CD4-positive, alpha-beta T cell treated with Interleukin-6 for 4 hours (primary cell): ENCODE results near the gene LARP1.
A peak's percentile ranks its signal among the peaks of the same experiment; 100 is the strongest.
"Not testable (repeated sequence)": the region's sequence is repeated elsewhere in the genome, so short reads cannot be mapped to it uniquely, and the experiment has no call there.

ENCODE experiments used
- DNase-seq: peaks from one replicate; pipeline ENCODE4 v3.0.0-alpha.2; 2020; ENCODE audit warnings: mixed read lengths

LARP1 gene

DNA sequence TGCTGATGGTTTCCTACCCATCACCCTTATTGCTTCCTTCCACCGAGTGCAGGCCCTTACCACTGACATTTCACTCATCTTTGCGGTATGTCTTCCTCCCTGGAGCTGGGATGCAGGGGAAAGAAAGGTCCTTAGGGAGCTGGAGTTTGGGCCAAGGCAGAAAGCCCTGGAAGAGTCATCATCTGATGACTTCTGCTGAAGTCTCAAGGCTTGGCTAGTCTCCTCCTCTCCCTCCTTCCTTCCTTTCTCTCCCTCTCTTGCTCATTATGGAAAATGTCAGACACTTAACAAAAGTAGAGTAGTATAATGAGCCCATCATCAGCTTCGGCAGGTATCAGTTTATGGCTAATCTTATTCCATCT lies 40.0 kb downstream of the LARP1 start:
- no peak for DNase-seq

DNA sequence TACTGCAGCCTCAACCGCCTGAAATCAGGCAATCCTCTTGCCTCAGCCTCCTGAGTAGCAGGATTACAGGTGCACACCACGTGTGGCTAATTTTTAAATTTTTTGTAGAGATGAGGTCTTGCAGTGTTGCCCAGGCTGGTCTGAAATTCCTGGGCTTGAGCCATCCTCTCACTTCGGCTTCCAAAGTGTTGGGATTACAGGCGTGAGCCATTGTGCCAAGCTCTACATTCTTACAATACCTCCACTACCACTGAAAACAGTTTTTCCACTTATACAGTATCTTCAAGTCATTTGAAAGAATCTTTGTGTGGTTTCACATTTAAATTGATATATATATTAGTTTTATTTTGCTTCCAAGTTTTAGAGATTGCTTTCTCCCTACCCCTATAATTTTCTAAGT lies 42.6 kb downstream of the LARP1 start:
- no peak for DNase-seq

DNA sequence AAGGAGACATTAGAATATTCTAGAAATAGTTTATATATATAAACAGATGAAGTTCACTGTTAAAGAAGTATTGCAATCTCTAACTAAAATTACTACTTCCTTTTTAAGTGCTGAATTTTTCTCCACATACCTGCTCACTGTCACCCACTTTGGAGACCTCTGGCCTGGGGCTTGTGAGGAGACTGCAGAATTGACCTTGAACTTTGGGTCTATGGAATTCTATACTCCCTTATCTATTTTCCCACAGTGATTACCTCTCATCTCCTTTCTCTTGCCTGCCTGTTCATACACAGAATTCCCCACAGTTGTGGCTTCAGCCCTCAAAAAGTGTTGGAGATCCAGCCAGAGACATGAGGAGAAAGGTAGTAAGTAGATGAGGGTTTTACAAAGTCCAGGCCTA lies 45.4 kb downstream of the LARP1 start:
- DNase-seq, result no peak

DNA sequence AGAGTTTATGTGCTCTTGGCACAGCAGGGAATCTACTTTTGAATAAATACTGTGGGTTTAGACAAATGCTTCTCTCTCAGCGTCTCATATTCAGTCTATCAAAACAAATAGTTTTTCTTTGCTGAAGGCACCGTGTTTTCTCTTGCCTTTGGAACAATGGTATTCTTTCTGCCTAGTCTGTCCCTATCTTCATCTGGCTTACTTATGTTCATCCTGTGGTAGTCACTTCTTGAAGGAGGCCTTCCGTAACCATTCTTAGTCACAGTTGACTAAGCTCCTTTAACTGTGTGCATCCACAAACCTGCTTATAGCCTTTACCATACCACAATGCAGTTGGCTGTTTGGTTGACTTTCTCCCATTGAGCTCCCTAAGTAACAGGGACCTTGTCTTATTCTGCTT lies 45.9 kb downstream of the LARP1 start:
- DNase-seq, result no peak

DNA sequence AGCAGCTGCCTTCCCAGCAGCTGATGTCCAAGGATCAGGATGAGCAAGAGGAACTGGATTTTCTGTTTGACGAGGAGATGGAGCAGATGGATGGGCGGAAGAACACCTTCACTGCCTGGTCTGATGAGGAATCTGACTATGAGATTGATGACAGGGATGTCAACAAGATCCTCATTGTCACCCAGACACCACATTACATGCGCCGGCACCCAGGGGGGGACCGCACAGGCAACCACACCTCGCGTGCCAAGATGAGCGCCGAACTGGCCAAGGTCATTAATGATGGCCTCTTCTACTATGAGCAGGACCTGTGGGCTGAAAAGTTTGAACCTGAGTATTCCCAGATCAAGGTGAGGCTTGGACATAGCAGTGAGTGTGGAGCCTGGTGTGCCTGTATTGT lies 46.9 kb downstream of the LARP1 start:
- DNase-seq, result no peak

DNA sequence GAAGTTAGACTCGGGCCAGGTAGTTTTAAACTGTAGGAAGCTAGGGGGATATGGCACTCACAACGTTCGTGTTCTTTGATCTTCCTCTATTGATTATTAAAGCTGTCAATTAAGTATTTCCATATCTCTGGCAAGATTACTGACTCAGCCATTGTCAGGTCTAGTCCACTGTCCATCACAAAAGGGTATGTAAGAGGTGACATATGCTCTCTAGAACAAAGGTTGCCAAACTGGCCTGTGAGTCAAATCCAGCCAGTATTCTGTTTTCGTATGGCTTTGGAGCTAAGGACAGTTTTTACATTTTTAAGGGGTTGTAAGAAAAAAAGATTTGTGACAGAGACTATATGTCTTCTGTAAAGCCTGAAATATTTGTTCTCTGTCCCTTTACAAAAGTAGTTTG lies 51.0 kb downstream of the LARP1 start:
- DNase-seq, result no peak

DNA sequence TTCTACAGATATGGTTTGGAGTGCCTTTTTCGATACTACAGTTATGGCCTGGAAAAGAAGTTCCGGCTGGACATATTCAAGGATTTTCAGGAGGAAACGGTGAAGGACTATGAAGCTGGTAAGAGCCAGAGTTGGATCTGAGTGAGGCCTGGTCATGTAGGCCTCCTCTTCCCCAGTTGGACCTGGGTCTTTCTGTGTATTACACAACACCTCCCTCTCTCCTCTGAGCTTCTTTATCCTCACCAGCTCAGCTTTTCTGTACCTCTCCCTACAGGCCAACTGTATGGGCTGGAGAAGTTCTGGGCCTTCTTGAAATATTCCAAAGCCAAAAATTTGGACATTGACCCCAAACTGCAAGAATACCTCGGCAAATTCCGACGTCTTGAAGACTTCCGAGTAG lies 56.1 kb downstream of the LARP1 start:
- DNase-seq, result no peak

DNA sequence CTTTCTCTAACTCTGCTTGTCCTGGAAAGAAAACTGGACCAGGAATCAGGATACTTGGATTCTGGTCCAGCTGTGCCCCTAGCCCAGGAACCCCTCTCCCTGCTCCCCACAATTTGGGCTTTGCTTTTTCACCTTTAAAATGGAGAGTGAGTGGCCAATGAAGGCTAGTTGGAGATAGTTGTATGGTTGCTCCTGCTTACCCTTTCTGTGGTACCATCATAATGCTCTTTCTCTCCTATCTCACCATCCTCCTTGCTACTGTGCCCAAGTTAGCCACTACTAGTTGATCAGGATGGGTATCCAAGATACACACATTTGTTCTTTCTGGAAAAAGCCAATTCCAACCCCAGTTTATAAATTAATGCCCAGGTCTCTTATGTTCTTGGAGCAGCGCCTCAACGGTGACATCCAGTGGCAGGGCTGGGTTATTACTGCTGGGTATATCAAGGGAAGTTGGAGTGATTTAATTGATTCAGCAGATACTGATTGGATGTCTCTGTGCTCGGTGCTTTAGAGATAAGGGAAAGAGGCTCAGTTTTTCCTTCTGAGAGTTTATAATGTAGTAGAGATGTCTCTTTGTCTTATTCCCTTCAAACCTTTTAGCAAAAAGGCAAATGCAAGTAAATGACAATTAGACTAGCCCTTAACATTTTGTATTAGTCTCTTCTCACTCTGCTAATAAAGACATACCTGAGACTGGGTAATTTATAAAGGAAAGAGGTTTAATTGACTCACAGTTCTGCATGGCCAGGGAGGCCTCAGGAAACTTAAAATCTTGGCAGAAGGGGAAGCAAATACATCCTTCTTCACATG lies 56.7 kb downstream of the LARP1 start:
- peak; percentile 77 for DNase-seq

DNA sequence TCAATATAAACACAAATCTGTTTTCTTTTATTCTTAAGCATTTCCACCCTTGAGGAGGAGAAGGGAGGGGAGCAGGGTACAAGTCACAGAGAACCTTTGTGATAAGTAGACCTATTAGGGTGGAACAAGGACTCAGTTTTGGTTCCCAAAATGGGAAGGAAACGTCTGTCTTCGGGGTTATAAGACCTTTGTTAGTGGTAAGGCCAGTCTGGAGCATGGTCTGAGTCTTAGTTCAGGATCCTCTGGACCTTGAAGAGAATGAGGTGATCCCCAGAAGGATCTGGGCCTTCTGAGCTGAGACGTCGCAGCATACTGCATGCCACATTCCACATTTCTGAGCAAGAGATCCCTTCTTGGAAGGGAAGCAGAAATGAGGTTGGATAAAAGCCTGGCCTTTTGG lies 58.0 kb downstream of the LARP1 start:
- DNase-seq, result no peak

DNA sequence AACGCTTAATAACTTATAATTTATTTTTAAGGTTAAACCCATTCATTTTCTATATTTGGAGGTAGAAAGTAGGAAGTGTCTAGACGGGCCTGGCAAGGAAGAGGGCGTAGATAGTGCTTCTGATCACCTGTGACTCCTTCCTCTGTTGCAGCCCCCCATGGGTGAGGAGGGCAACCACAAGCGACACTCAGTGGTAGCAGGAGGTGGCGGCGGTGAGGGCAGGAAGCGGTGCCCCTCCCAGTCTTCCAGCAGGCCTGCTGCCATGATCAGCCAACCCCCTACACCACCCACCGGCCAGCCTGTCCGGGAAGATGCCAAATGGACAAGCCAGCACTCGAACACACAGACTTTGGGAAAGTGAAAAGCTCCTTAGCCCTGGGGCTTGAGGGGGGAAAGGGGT lies 58.6 kb downstream of the LARP1 start:
- DNase-seq, result peak; percentile 71

DNA sequence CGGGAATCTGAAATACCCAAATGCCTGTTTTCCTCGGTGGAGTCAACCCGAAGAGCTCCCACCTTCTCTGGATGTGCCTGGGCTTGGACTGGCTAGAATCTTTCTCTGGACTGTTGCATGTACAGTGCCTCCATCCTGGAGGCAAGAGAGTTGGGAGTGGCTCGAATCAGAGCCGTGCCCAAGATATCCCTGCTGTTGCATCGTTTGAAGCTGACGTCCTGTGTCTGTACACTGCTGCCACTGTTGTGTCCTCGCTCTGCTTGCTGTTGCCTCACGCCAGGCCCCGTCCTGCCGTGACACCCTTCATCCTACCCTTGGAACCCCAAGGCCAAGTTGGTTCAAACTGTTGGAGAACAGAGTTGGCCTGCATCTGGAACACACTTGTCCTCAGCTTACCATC lies 59.8 kb downstream of the LARP1 start:
- no peak for DNase-seq

DNA sequence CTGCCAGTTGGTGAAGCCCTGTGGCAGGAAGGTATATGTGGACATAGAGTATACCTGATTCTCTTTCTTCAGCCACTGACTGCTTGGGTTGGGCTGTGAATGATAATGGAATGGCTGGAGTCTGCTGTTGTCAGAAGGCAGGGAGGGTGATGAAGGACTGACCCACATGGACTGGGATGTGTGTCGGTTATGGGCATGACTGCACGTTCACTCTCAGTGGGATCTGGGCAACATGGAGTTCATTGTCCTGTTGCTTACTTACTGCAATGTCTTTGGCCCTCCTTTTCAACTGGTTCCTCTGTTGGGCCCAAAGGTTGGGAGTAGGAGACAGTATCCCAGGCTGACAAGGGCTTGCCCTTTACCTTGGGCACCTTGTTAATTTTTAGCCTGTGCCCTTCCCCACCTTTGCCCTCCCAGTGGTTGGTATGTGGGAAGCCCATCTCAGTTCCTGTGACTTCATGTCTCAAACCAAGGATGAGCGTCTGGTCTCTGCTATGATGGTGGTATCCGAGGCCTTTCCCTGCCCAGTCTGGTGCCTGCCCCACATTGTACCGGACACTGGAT lies 60.6 kb downstream of the LARP1 start:
- no peak for DNase-seq

DNA sequence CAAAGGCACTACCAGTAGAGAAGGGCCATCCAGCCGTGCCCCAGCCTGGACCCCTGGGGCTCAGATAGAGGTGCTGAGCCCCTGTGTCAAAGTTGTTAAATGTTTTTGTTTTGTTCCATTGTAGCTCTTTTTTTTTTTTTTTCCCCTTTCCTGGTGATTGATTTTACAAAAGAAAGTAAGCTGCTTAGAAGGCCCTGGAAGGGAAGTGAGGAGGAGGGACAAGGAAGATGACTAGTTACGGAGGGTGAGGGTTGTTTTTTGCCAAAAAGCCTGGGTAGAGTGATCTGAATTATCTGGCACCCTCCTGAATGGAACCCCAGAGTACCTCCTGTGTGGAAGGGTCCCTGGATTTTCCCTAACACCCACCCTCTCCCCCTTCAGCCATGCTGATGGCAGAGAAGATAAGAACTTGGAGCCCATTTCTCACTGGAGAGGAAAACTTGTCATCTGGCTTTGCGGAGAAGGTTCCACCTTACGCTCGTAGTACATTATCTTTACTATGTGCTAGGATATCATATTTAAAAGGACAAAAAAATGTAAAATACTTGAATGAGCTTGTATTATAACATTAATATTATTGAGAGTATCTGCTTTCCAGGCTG lies 61.8 kb downstream of the LARP1 start:
- no peak for DNase-seq

DNA sequence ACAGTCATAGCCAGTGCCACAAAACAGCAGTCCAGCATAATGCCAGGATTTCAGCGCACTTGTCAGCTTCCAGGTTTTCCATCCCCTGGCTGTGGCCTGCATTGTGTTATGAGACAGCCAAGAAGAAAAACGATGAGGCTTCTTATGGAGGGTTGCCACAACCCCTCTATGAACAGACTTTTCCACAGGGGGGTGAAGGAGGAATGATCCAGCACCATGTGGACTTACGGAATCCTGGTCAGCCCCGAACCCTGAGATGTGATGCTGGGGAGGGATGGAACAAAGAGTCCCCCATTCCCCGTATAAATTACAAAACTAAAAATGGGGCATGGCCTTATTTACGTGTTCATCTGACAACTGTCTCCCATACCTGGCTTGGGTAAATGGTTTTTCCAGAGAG lies 62.6 kb downstream of the LARP1 start:
- no peak for DNase-seq

DNA sequence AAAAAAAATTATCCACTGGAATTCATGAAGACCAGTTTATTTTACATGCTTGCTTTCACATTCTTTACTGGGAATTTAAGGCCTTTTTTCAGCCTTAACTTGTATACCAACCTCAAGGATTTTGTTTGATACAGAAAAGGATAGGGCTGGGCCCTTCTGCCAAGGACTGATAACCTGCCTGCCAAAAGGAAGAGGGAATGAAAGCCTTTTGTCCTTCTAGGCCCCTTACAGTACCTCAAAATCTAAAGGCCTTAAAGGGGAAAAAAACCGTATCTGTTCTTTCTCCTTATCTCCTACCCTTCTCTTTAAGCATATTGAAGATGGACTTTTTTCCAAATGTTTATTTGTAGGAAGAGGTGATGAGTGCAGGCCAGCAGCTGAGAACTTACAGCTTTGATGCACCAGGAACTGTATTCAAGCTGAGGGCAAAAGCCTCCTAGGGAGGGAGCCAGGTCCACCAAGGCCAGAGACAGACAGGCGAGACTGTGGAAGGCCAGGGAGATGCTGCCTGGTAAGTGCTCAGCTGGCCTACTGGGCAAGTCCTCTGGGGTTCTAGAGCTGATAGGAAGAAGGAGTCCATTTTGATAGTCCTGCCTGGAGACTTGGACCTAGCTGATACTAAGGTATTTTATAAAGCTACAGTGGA lies 63.4 kb downstream of the LARP1 start:
- no peak for DNase-seq

DNA sequence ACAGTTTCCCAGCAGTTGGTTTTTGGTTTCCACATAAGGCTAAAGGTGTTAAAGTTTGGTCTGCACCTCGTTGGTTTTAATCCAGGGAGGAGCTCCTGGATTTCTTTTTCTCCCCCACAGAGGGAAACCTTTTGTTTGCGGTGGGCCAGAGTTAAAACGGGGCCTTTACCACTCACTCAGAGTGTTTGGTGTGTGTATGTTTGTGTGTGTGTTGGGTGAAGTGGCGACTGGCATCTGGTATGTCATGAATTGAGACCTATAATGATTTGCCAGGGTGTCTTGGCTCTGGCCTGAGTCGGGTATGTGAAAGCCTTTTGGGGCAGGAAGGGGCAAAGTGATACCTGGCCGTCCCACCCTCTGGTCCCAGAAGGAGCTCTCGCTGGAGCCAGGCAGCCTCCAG lies 64.4 kb downstream of the LARP1 start:
- no peak for DNase-seq

DNA sequence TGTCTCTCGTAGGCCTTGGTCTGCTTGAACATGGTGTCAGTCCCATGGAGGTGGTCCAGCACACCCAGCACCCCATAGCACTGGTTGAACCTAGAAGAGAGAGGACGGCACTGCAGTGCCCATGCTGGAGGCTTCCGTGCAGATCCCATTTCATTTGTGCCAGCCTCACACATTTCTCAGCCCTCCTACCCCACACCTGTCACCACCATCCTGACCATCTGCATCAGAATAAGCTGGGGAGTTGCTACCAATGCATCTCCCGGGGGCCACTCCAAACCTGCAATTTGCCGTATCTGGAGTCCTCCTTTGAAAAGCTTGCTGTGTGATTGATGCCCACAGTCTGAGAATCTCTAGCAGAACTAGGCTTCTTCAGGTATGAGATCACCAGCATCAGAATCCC lies 65.2 kb downstream of the LARP1 start:
- no peak for DNase-seq

DNA sequence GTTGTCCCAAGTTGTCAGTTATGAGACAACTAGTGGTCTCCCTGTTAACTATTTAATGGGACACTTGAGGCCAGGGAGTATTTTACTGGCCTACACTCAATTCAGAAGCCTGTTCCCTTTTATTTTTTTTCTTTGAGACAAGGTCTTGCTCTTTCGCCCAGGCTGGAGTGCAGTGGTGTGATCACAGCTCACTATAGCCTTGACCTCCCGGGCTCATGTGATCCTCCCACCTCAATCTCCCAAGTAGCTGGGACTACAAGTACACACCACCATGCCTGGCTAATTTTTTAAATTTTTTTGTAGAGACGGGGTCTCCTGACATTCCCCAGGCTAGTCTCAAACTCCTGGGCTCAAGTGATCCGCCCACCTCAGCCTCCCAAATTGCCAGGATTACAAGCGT lies 67.7 kb downstream of the LARP1 start:
- DNase-seq, result not testable (repeated sequence)

DNA sequence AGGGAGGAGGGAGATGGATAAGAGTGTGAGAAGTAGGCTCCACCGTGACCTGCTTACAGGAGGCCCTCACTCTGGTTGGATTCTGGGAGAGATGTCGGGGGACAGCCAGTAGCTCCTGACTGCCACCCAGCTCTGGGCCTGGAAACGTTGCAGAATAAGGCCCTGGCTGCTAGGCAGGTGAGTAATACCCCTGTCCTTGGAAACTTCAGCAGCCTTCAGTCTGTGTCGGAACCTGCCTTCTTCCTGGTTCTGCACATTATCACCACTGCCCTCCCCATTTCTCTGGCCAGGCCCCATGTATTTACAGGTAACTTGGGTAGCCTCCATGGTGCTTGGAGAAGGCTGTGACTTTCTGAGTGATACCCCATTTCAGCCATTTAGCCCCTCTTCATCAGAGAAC lies 68.4 kb downstream of the LARP1 start:
- DNase-seq, result no peak

DNA sequence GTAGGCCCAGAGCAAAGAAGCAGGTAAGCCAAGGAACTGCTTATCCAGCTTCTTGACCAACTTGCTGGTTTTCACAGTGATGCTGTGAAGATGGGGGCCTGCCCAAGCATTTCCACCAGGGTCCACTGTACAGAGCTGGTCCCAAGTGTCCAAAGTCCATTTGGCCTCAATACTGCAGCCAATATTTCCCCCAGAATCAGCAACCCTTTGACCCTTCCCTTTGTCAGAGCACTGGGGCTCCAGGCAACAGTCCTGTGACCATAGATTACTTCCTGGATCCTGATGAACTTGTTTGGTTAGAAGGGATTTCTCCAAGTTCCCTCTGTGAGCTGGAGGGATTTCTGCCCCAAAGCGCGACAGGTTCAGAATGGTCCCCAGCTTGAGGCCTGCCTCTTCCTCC lies 68.9 kb downstream of the LARP1 start:
- DNase-seq, result no peak

DNA sequence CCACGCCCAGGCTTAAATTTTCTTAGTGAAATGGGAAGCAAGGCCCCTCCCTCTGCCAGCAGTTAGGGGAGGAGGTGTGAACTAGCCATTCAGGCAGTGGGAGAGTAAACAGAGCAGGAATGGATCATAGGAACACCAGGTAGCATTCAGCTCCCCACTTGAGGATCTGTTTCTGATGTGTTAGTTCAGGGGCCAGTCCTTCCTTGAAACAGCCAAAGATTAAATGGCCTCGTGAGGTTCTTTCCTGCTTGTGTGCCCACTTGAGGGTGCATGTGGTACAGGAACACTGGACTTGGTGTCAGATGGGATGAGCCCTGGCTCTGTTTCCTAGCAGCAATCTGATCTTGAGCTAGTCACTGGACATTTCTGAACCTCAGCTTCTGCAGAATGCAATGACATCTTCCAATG lies 74.0 kb downstream of the LARP1 start:
- no peak for DNase-seq

DNA sequence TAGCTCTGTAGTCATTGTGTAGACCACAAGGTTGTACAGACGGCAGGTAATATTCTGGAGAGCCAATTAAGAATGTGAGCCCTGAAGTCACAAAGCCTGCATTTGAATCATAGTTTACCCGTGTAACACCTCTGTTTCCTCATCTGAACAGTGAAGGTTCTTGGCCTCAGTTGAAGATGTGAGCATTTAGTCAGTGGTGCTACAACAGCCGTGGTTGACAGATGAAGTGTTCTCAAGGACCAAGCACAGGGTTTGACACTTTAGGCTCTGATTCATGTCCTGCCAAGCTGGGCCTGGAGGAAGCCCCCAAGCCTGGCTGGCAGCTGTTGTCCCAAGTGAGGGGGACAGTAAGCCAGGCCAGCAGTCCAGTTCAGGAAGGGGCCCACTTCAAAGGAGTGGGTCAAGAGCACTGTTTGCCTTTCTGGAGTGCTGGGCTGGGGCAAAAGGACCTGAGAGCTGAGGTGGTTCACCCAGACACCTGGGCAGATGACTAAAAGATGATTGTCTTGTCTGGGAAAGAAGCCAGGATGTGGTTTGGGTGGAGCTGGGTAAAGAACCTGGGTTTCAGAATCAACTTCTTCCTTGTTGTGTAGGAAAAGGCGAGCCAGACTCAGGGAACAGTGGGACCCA lies 74.5 kb downstream of the LARP1 start:
- DNase-seq, result peak; percentile 68

DNA sequence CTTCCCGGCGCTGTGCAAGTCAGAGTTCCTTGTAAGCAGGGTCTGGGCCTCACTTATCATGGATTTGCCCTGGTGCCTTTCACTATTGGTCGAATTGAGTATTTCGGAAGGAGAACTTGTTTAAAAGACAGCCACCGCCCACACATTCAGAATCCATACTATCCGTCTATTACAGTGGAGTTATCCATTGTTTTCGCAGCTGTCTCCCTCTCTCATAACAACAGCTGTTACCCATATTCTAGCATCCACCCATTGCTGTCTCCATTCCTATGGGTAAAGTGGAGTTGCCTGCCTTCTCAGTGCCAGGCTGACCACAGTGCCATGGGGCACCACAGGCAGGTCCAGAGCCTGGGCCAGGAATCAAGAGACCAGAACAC lies 75.0 kb downstream of the LARP1 start:
- DNase-seq, result no peak

DNA sequence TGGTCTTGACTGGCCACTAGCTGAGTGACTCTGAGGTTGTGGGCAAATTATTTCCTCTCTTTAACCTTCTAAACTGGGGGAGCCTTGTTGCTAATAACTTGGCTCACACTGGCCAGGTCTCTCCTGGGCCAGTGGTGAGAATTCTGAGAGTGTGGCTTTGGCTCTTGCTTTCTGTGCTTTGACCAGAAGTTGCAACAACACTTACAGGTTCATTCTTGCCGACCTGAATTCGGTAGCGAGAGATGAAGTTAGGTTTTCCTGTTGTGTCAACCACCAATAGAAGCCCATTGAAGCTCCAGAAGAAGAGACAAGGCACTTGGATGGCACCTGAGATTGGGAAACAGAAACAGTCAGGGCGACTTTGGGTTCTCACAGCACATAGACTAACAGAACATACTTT lies 75.4 kb downstream of the LARP1 start:
- no peak for DNase-seq
